ENCODE data around the gene CNTN6. TPM values are rescaled to one million over a fixed set of nuclear protein-coding genes. Genes with fewer than 3 reads are reported as not detected.

The CNTN6 gene
- total RNA-seq, 1 experiment from 2014 or later: not detected

DNA sequence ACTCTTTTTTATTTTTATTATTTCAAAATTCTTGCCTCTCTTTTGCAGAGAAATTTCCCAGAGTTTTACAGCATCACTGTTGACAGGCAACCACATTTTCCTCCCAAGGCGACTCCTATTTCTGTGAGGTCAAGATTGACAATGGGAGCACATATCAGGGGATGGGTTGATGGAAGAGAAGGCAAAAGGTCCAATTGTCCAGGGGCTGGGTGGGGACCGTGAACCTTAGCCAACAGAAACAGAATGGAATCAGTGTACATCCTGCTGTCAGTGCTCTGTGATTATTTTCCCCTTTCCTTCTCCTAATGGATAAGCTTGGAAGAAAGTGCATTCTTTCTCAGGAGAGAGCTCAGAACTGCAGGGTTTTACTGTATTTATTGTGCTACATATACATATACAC, 42.4 kb downstream of the CNTN6 start:
- intact Hi-C loops (cut with micrococcal nuclease): no loop called here

DNA sequence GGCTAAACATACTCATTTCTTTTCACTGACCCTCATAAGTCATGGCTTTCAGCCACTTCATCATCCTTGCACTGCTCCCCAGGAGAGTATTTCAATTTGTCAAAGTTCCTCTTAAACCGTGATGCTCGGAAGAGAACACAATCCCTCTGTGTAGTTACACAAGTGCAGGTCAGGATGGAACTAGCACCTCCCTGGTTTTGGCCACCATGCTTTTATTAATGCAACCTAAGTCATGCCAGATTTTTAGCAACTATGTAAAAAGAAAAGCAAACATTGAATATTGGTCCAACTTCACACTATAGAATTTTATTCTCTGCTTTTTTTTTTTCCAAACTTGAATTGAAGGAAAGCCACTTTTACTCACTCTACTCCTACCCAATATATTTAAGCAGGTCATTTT, 45.2 kb downstream of the CNTN6 start:
- ATAC-seq: no peak
- no peaks in the 10 kb centered on the region for H3K36me3 ChIP-seq (ENCODE audit: control insufficient read depth in 1 of 2, insufficient read depth in 2 of 2, low read length in 2 of 2)
- H3K4me3 ChIP-seq (replicated peaks in 1 of 2; ENCODE audit: low read depth in 1 of 2, low read length in 2 of 2): no peak overlapping the region
- DNase-seq (ENCODE audit: low read depth, low spot score): no peak
- no peaks in the 10 kb centered on the region for H3K9me2 ChIP-seq (ENCODE audit: insufficient read depth)
- no peaks in the 10 kb centered on the region for H3K27me3 ChIP-seq (ENCODE audit: insufficient read depth, low read length)
- H3K27ac ChIP-seq (ENCODE audit: low read depth, low read length): no peak overlapping the region
- no peak overlapping the region for H3K4me2 ChIP-seq (ENCODE audit: low read length)
- no peaks in the 10 kb centered on the region for H4K20me1 ChIP-seq (ENCODE audit: insufficient read depth)
- intact Hi-C loops (cut with micrococcal nuclease): no loop called here
- ChIA-PET RAD21 (ENCODE audit: low non-redundant PET in 1 of 2, low total read pairs in 2 of 2, uncharacterized antibody in 2 of 2, unreplicated experiment in 2 of 2) (no interaction called here), POLR2A (no interaction called here), CTCF (no interaction called here)
- no peaks in the 10 kb centered on the region for H3K4me1 ChIP-seq (ENCODE audit: control insufficient read depth in 1 of 2, insufficient read depth in 2 of 2, low read length in 2 of 2)
- no peak overlapping the region for H2AFZ ChIP-seq (ENCODE audit: low read depth, low read length, poor library complexity, severe bottlenecking)
- BruUV-seq (replicated peaks): no TSS peak
- no peak overlapping the region for H3K9ac ChIP-seq (ENCODE audit: low read length)
- H3K9me3 ChIP-seq (ENCODE audit: control insufficient read depth in 1 of 2, insufficient read depth in 1 of 2, low read depth in 1 of 2, low read length in 2 of 2): peaks cover 21 to 31% of the 10 kb centered on the region in 2 experiments; a peak in 2 of 4 replicates
- H3K79me2 ChIP-seq (ENCODE audit: insufficient read depth, low read length): no peaks in the 10 kb centered on the region
- TF ChIP-seq TCF7L2 (IDR thresholded peaks at IDR 0.05; ENCODE audit: borderline replicate concordance, extremely low read depth, insufficient read depth, insufficient read length) (no peak), EGR1 (IDR thresholded peaks at IDR 0.05; ENCODE audit: low read depth) (no peak), POLR2AphosphoS5 (IDR thresholded peaks at IDR 0.05; ENCODE audit: low read depth, low read length) (no peak), FOSL1 (IDR thresholded peaks at IDR 0.05; ENCODE audit: low read depth) (no peak), CEBPB (IDR thresholded peaks at IDR 0.05; ENCODE audit: low read depth) (no peak), ELF1 (IDR thresholded peaks at IDR 0.05; ENCODE audit: borderline replicate concordance, low read depth) (no peak), SIN3A (IDR thresholded peaks at IDR 0.05; ENCODE audit: low read depth) (no peak), RAD21 (IDR thresholded peaks at IDR 0.05; ENCODE audit: low read depth) (no peak), ZFX (IDR thresholded peaks at IDR 0.05) (no peak), POLR2A (IDR thresholded peaks at IDR 0.05; ENCODE audit: borderline replicate concordance, extremely low read depth, insufficient read depth, insufficient read length) (no peak), CBX3 (IDR thresholded peaks at IDR 0.05; ENCODE audit: low read depth) (no peak), SP1 (IDR thresholded peaks at IDR 0.05; ENCODE audit: low read depth) (no peak)
- TF ChIP-seq, protein P1, sequence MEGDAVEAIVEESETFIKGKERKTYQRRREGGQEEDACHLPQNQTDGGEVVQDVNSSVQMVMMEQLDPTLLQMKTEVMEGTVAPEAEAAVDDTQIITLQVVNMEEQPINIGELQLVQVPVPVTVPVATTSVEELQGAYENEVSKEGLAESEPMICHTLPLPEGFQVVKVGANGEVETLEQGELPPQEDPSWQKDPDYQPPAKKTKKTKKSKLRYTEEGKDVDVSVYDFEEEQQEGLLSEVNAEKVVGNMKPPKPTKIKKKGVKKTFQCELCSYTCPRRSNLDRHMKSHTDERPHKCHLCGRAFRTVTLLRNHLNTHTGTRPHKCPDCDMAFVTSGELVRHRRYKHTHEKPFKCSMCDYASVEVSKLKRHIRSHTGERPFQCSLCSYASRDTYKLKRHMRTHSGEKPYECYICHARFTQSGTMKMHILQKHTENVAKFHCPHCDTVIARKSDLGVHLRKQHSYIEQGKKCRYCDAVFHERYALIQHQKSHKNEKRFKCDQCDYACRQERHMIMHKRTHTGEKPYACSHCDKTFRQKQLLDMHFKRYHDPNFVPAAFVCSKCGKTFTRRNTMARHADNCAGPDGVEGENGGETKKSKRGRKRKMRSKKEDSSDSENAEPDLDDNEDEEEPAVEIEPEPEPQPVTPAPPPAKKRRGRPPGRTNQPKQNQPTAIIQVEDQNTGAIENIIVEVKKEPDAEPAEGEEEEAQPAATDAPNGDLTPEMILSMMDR (IDR thresholded peaks at IDR 0.05 in 2 of 3, conservative IDR thresholded peaks at IDR 0.05 in 1 of 3; ENCODE audit: borderline replicate concordance in 1 of 3, insufficient read depth in 1 of 3, low read depth in 2 of 3, low read length in 2 of 3): no peak
- TF ChIP-seq, protein P2, sequence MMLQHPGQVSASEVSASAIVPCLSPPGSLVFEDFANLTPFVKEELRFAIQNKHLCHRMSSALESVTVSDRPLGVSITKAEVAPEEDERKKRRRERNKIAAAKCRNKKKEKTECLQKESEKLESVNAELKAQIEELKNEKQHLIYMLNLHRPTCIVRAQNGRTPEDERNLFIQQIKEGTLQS (IDR thresholded peaks at IDR 0.05): no peak
- TF ChIP-seq, protein P3, sequence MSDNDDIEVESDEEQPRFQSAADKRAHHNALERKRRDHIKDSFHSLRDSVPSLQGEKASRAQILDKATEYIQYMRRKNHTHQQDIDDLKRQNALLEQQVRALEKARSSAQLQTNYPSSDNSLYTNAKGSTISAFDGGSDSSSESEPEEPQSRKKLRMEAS (IDR thresholded peaks at IDR 0.05): no peak

More for the DNA sequence above, 42.4 kb downstream of the CNTN6 start:
- no peaks in the 10 kb centered on the region for H3K4me1 ChIP-seq (ENCODE audit: control insufficient read depth in 1 of 2, insufficient read depth in 2 of 2, low read length in 2 of 2)
- no peak for ATAC-seq
- peaks cover 20 to 30% of the 10 kb centered on the region in 2 experiments; a peak in 3 of 4 replicates for H3K9me3 ChIP-seq (ENCODE audit: control insufficient read depth in 1 of 2, insufficient read depth in 1 of 2, low read depth in 1 of 2, low read length in 2 of 2)
- H4K20me1 ChIP-seq (ENCODE audit: insufficient read depth): no peaks in the 10 kb centered on the region
- CTCF ChIA-PET: no interaction called here
- H3K9ac ChIP-seq (ENCODE audit: low read length): no peak overlapping the region
- no peak for DNase-seq (ENCODE audit: low read depth, low spot score)
- no peak overlapping the region for H3K4me2 ChIP-seq (ENCODE audit: low read length)
- H3K27ac ChIP-seq (ENCODE audit: low read depth, low read length): no peak overlapping the region
- RAD21 ChIA-PET (ENCODE audit: low non-redundant PET in 1 of 2, low total read pairs in 2 of 2, uncharacterized antibody in 2 of 2, unreplicated experiment in 2 of 2): no interaction called here
- H3K4me3 ChIP-seq (replicated peaks in 1 of 2; ENCODE audit: low read depth in 1 of 2, low read length in 2 of 2): no peak overlapping the region
- TF ChIP-seq, protein P3 (IDR thresholded peaks at IDR 0.05): no peak
- TF ChIP-seq CBX3 (IDR thresholded peaks at IDR 0.05; ENCODE audit: low read depth) (no peak), EZH2phosphoT487 (IDR thresholded peaks at IDR 0.05; ENCODE audit: borderline replicate concordance) (no peak), EGR1 (IDR thresholded peaks at IDR 0.05; ENCODE audit: low read depth) (no peak), POLR2A (IDR thresholded peaks at IDR 0.05; ENCODE audit: borderline replicate concordance, extremely low read depth, insufficient read depth, insufficient read length) (no peak), EZH2 (IDR thresholded peaks at IDR 0.05) (no peak), YY1 (IDR thresholded peaks at IDR 0.05; ENCODE audit: extremely low read depth, insufficient replicate concordance, low read depth, low read length) (no peak), SRF (IDR thresholded peaks at IDR 0.05; ENCODE audit: low read depth) (no peak), RAD21 (IDR thresholded peaks at IDR 0.05; ENCODE audit: low read depth) (no peak)
- POLR2A ChIA-PET: no interaction called here
- H3K36me3 ChIP-seq (ENCODE audit: control insufficient read depth in 1 of 2, insufficient read depth in 2 of 2, low read length in 2 of 2): no peaks in the 10 kb centered on the region
- no peaks in the 10 kb centered on the region for H3K27me3 ChIP-seq (ENCODE audit: insufficient read depth, low read length)
- no peak overlapping the region for H2AFZ ChIP-seq (ENCODE audit: low read depth, low read length, poor library complexity, severe bottlenecking)
- H3K79me2 ChIP-seq (ENCODE audit: insufficient read depth, low read length): no peaks in the 10 kb centered on the region
- no peaks in the 10 kb centered on the region for H3K9me2 ChIP-seq (ENCODE audit: insufficient read depth)
- no TSS peak for BruUV-seq (replicated peaks)

Measured in HCT116 (cell line).